ENCODE data around the gene LRP2BP. TPM values are rescaled to one million over a fixed set of nuclear protein-coding genes. Genes with fewer than 3 reads are reported as not detected.

LRP2BP gene
- total and polyA plus RNA-seq, 2 of the 13 experiments (the other 11 are each of a cell fraction or from before 2014, with no cell fraction given), result 0.22 to 0.29 TPM

GRCh38 chr4:185425647-185426352 is 30.1 kb upstream of the LRP2BP start, which contains the start of gene UFSP2 (continued):
- 0 out of 2 replicates have a peak, but pooled peaks have one; percentile 7 for TF ChIP-seq IRF9 (CRISPR knock-in tag; IDR thresholded peaks at IDR 0.05; ENCODE audit: borderline replicate concordance)
- TF ChIP-seq SKI (IDR thresholded peaks at IDR 0.05; ENCODE audit: partially characterized antibody), result no peak
- peak; percentile 76; the same call in 1 of the 2 replicates for TF ChIP-seq ZNF678 (CRISPR knock-in tag; IDR thresholded peaks at IDR 0.05)
- peak; percentile 34 for TF ChIP-seq MED8 (CRISPR knock-in tag; IDR thresholded peaks at IDR 0.05; ENCODE audit: insufficient replicate concordance)
- no peak for TF ChIP-seq CERS6 (CRISPR knock-in tag; IDR thresholded peaks at IDR 0.05)
- peak; percentile 100 for TF ChIP-seq ZNF143 (CRISPR knock-in tag; IDR thresholded peaks at IDR 0.05)
- no peak for TF ChIP-seq TCF12 (IDR thresholded peaks at IDR 0.05)
- peak; percentile 77; the same call in 1 of the 2 replicates for TF ChIP-seq TCF12 (CRISPR knock-in tag; IDR thresholded peaks at IDR 0.05)
- peak; percentile 70; the same call in 1 of the 2 replicates for TF ChIP-seq ZNF230 (CRISPR knock-in tag; IDR thresholded peaks at IDR 0.05)
- no peak for TF ChIP-seq ZNF10 (CRISPR knock-in tag; IDR thresholded peaks at IDR 0.05; ENCODE audit: borderline replicate concordance, low read depth)
- peak; percentile 46; the same call in 1 of the 2 replicates for TF ChIP-seq ZBTB38 (CRISPR knock-in tag; IDR thresholded peaks at IDR 0.05)

Data from HepG2 (cell line).